HepG2 (cell line): ENCODE measurements around the gene DIRAS1. TPM values are rescaled to one million over a fixed set of nuclear protein-coding genes. Genes with fewer than 3 reads are reported as not detected.

ENCODE experiments used
- BRCA1 ChIP-seq: sonication (generic); formaldehyde crosslinking; IDR thresholded peaks from 2 replicates; pipeline ENCODE4 v1.4.0; 2020; ENCODE audit warnings: missing genetic modification reagents
- BRD4 ChIP-seq: sonication (generic); formaldehyde crosslinking; IDR thresholded peaks from 2 replicates; pipeline ENCODE4 v1.4.0; 2020; ENCODE audit warnings: missing genetic modification reagents
- FOXO4 ChIP-seq: sonication (generic); formaldehyde crosslinking; conservative IDR thresholded peaks from 2 replicates; pipeline ENCODE4 v1.8.1; 2023; ENCODE audit warnings: missing genetic modification reagents
- MTERF4 ChIP-seq: sonication (generic); formaldehyde crosslinking; IDR thresholded peaks from 2 replicates; pipeline ENCODE4 v1.8.0; 2023; ENCODE audit warnings: mild to moderate bottlenecking, missing genetic modification reagents
- NKX3-1 ChIP-seq: sonication (generic); formaldehyde crosslinking; IDR thresholded peaks from 2 replicates; pipeline ENCODE4 v1.5.0; 2020; ENCODE audit warnings: missing genetic modification reagents
- REXO4 ChIP-seq: sonication (generic); formaldehyde crosslinking; IDR thresholded peaks from 2 replicates; pipeline ENCODE4 v1.8.0; 2022; ENCODE audit warnings: missing genetic modification reagents, mild to moderate bottlenecking, borderline replicate concordance
- ZBTB10 ChIP-seq: sonication (generic); formaldehyde crosslinking; IDR thresholded peaks from 2 replicates; pipeline ENCODE4 v1.4.0; 2020; ENCODE audit warnings: missing genetic modification reagents, borderline replicate concordance
- ZNF337 ChIP-seq: sonication (generic); formaldehyde crosslinking; IDR thresholded peaks from 2 replicates; pipeline ENCODE4 v1.5.1; 2020; ENCODE audit warnings: missing genetic modification reagents, low read depth, mild to moderate bottlenecking, borderline replicate concordance
- ZNF350 ChIP-seq: sonication (generic); formaldehyde crosslinking; IDR thresholded peaks from 2 replicates; pipeline ENCODE4 v1.4.0; 2020; ENCODE audit warnings: mild to moderate bottlenecking, low read depth, missing genetic modification reagents, borderline replicate concordance
- ZNF550 ChIP-seq: sonication (generic); formaldehyde crosslinking; IDR thresholded peaks from 2 replicates; pipeline ENCODE4 v1.4.0; 2020; ENCODE audit warnings: mild to moderate bottlenecking, missing genetic modification reagents, borderline replicate concordance
- ZNF704 ChIP-seq: sonication (generic); formaldehyde crosslinking; IDR thresholded peaks from 2 replicates; pipeline ENCODE4 v1.8.1; 2023; ENCODE audit warnings: mild to moderate bottlenecking, inconsistent platforms, moderate library complexity, missing genetic modification reagents, borderline replicate concordance
- polyA plus RNA-seq, 8 experiments: library from polyadenylated mRNA; depleted of rRNA in 3 of 8; stranded (reverse) in 7 of 8; unstranded in 1 of 8; fragments of >200 nt; fragmentation: Illumina TruSeq in 4 of 8; extraction: Trizol in 4 of 8; gene quantifications; 2 replicates each; pipeline versions ENCODE4 v1.2.1 to v1.2.3, GENCODE V29; 2011 to 2016; ENCODE audit warnings: low read depth in 4 of 8, missing spikeins in 1 of 8, mixed read lengths in 1 of 8; ENCODE audit not compliant: insufficient read depth in 1 of 8
- total RNA-seq, 5 experiments: library from RNA; depleted of rRNA; stranded (reverse); fragments of >200 nt; fragmentation: Illumina TruSeq; extraction: Trizol; gene quantifications; 2 replicates each; pipeline ENCODE4 v1.2.3, GENCODE V29; 2016; ENCODE audit warnings: low read depth in 1 of 5
- TF ChIP-seq, protein P1 (sequence below): sonication (generic); formaldehyde crosslinking; IDR thresholded peaks from 2 replicates; pipeline ENCODE4 v1.5.0; 2020; ENCODE audit warnings: missing genetic modification reagents
- TF ChIP-seq, protein P2 (sequence below): sonication (generic); formaldehyde crosslinking; IDR thresholded peaks from 2 replicates; pipeline ENCODE4 v1.8.0; 2022; ENCODE audit warnings: mild to moderate bottlenecking, missing genetic modification reagents, borderline replicate concordance
- TF ChIP-seq, protein P3 (sequence below): sonication (generic); formaldehyde crosslinking; IDR thresholded peaks from 2 replicates; pipeline ENCODE4 v1.4.0; 2020; ENCODE audit warnings: missing genetic modification reagents, borderline replicate concordance

DIRAS1 gene
- total and polyA plus RNA-seq, 2 of the 13 experiments (the other 11 are each of a cell fraction or from before 2014, with no cell fraction given): 0.97 to 1.8 TPM

GRCh38 chr19:2739602-2740313 is 18.6 kb upstream of the DIRAS1 start, which contains the start of gene SLC39A3 (continued):
- TF ChIP-seq, protein P1, sequence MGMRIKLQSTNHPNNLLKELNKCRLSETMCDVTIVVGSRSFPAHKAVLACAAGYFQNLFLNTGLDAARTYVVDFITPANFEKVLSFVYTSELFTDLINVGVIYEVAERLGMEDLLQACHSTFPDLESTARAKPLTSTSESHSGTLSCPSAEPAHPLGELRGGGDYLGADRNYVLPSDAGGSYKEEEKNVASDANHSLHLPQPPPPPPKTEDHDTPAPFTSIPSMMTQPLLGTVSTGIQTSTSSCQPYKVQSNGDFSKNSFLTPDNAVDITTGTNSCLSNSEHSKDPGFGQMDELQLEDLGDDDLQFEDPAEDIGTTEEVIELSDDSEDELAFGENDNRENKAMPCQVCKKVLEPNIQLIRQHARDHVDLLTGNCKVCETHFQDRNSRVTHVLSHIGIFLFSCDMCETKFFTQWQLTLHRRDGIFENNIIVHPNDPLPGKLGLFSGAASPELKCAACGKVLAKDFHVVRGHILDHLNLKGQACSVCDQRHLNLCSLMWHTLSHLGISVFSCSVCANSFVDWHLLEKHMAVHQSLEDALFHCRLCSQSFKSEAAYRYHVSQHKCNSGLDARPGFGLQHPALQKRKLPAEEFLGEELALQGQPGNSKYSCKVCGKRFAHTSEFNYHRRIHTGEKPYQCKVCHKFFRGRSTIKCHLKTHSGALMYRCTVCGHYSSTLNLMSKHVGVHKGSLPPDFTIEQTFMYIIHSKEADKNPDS (CRISPR knock-in tag): peak; percentile 95
- TF ChIP-seq BRCA1 (CRISPR knock-in tag): peak; percentile 93
- TF ChIP-seq MTERF4 (CRISPR knock-in tag): peak; percentile 98
- no peak for TF ChIP-seq BRD4 (CRISPR knock-in tag)
- TF ChIP-seq, protein P2, sequence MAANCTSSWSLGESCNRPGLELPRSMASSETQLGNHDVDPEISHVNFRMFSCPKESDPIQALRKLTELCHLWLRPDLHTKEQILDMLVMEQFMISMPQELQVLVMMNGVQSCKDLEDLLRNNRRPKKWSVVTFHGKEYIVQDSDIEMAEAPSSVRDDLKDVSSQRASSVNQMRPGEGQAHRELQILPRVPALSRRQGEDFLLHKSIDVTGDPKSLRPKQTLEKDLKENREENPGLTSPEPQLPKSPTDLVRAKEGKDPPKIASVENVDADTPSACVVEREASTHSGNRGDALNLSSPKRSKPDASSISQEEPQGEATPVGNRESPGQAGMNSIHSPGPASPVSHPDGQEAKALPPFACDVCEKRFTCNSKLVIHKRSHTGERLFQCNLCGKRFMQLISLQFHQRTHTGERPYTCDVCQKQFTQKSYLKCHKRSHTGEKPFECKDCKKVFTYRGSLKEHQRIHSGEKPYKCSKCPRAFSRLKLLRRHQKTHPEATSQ (CRISPR knock-in tag): peak; percentile 97
- peak; percentile 88; the same call in 1 of the 2 replicates for TF ChIP-seq ZNF350 (CRISPR knock-in tag)
- peak; percentile 92 for TF ChIP-seq ZBTB10
- TF ChIP-seq, protein P3, sequence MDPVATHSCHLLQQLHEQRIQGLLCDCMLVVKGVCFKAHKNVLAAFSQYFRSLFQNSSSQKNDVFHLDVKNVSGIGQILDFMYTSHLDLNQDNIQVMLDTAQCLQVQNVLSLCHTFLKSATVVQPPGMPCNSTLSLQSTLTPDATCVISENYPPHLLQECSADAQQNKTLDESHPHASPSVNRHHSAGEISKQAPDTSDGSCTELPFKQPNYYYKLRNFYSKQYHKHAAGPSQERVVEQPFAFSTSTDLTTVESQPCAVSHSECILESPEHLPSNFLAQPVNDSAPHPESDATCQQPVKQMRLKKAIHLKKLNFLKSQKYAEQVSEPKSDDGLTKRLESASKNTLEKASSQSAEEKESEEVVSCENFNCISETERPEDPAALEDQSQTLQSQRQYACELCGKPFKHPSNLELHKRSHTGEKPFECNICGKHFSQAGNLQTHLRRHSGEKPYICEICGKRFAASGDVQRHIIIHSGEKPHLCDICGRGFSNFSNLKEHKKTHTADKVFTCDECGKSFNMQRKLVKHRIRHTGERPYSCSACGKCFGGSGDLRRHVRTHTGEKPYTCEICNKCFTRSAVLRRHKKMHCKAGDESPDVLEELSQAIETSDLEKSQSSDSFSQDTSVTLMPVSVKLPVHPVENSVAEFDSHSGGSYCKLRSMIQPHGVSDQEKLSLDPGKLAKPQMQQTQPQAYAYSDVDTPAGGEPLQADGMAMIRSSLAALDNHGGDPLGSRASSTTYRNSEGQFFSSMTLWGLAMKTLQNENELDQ (CRISPR knock-in tag): peak; percentile 95
- peak; percentile 89 for TF ChIP-seq ZNF704 (CRISPR knock-in tag)
- TF ChIP-seq ZNF550 (CRISPR knock-in tag): no peak
- TF ChIP-seq REXO4 (CRISPR knock-in tag): no peak
- peak; percentile 90; the same call in 1 of the 2 replicates for TF ChIP-seq ZNF337 (CRISPR knock-in tag)
- peak; percentile 98 for TF ChIP-seq NKX3-1 (CRISPR knock-in tag)
- peak; percentile 94; the same call in 1 of the 2 replicates for TF ChIP-seq FOXO4 (CRISPR knock-in tag)
